Epithelial cell of prostate (primary cell): Measurements from ENCODE around the gene SLC39A8.
A peak's percentile ranks its signal among the peaks of the same experiment; 100 is the strongest.
"Not testable (repeated sequence)": the region's sequence is repeated elsewhere in the genome, so short reads cannot be mapped to it uniquely, and the experiment has no call there.

Experiments
- DNase-seq: peaks from one replicate; pipeline ENCODE4 v3.0.0-alpha.2; 2011; ENCODE audit warnings: low read depth, low spot score
- H3K27ac ChIP-seq: fragments of 450-650 bp; 2 replicates; pipeline ENCODE4 v1.5.1; 2017; ENCODE audit warnings: mild to moderate bottlenecking

SLC39A8 gene

DNA sequence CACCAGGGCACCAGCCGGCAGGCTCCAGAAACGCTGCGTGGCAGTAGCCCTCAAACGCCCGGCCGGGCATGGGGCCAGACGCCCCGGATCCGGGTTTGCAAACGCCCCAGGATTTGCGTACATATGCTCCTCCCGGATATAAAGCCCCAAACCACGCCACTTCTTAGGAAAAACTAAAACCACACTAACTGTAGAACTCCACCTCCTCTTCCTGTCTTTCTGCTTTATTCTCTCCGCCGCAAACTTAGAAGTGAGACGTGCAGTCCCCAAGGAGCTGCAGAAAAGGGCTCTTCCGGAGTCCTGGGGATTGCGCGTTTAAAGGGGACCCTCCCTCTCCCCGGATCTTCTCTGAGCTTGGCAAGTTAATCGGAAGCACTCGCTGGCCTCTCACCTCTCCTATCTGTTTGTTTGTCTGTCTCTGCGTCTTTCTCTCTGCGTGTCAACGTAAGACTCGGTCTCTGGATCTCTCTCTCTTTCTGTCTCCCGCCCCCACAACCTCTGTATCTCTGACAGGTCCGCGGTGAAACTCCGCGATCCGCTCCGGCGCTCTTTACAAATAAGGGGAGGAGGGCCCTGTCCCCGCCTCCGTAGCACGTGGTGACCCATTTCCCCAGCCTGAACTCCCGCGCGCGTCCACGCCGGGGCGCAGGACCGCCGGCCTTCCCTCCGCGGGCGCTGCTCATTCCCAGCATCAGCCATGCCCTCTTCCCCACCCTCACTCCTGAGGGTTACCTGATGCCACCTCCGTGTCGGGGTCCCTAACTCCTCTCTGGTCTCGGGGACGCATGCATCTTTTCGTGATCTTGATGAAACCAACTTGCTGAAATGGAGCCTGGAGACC lies at the start of gene SLC39A8:
SLC39A8 (minus strand) TSS at position 529 of the 841 bp plus-strand sequence. CDS start 820 bp downstream, outside the sequence.
- peak within 1 kb of the TSS; percentile 15 for H3K27ac ChIP-seq
- peak; percentile 33 for DNase-seq

DNA sequence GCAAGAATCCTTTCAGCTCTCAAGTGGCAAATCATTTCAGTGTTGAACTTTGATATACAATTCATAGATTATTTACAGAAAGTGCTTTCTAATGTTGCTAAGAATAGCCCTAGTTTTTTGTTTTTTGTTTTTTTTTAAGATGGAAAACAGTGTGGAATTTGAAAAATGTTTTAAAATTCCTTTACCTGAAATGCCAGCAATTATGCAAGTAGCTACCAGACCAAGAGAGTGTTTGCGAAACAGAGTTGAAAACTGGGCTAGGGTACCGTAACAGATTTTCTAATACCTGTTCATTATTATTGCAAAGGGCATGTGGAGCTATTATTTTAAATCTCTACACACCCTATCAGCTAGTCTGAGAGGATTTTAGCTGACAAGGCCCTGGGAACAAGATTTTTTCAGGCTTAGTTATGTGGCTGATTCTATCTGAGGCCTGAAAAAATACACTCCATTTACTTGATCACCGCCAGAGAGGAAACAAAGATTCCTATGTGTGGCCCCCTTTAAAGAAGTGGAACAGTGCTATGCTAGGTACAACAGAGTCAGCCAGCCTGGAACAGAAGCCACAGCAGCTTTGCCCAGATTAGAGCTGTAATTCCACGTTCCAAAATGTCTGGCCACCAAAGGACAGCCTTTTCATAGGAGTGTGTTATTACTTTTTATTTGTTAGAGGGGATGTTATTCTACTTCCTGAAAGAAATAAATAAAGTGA lies 46.9 kb upstream of the SLC39A8 start:
- no peak overlapping the region for H3K27ac ChIP-seq
- DNase-seq = no peak

DNA sequence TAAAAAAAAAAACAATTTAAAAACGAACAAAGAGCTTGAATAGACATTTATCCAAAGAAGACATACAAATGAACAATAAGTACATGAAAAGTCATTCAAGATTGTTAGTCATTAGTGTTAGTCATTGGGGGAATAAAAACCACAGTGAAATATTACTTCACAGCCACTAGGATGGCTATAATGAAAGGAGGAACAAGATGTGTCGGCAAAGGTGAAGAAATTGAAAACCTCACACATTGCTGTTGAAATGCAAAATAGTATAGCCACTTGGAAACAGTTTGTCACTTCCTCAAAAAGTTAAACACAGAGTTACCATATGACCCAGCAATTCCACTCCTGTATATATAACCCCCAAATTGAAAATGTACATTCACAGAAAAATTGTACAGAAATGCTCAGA lies 45.2 kb upstream of the SLC39A8 start:
- H3K27ac ChIP-seq = peak overlapping the region; percentile 2
- peak; percentile 57 for DNase-seq

DNA sequence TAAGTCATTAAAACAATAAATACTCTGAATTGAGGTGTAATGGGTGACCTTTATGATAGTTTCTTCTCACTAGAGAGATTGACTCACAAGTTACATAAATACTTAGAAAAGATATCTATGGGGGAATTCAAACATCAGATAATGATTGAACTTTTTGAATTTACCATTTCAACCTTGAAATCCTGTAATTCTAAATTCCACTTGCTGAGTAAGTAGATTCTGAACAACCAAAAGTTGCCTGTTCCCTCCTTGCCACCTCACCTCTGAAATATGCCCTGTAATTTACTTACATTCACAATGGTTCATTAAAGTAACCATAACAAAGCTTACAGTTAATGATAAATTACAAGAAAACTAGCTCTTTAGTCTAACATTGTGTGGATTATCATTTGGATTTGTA lies 43.3 kb upstream of the SLC39A8 start:
- no peak overlapping the region for H3K27ac ChIP-seq
- DNase-seq = no peak

DNA sequence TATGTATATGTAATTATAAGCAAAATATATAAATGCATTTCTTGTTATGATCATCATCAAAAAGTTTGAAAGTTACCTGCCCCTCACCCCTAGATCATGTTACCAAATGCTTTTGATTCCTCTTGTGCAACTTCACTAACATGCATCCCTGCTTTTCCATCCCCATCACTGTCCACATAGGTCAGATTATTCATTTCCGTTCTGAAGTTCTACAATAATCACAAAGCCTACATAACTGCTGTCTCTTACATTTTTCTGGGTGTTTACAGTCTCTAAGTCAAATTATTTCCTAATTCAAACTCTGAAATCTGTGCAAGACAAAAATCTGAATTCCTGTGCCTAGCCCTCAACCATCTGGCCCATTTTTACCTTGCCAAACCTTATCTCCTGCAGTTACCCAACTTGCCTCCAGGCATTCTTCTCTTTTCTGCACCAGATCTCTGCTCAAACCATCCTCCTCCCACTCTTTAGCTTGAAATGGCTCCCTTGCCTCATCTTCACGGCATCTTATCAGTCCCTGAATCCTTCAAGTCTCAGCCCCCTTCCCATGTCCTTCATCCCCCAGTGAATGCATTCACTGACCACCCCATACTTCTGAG lies 42.4 kb upstream of the SLC39A8 start:
- no peak for DNase-seq
- no peak overlapping the region for H3K27ac ChIP-seq

DNA sequence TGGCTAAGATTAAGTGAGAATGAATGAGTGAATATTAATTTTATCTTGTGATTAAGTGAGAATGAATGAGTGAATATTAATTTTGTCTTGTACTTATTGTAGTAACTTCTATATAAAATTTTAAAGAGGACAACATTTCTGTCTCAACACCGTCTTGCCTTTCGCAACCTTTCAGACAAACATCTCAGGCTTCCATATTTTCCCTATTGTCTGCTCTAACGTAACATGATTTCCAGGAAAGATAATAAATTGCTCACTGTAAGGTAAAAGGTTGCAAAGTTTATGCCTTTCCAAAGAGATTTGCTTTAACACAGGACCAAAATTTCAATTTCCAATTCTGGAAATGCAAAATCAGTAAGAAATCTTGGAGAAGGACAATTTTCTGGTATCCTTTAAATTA lies 41.7 kb upstream of the SLC39A8 start:
- no peak overlapping the region for H3K27ac ChIP-seq
- no peak for DNase-seq

DNA sequence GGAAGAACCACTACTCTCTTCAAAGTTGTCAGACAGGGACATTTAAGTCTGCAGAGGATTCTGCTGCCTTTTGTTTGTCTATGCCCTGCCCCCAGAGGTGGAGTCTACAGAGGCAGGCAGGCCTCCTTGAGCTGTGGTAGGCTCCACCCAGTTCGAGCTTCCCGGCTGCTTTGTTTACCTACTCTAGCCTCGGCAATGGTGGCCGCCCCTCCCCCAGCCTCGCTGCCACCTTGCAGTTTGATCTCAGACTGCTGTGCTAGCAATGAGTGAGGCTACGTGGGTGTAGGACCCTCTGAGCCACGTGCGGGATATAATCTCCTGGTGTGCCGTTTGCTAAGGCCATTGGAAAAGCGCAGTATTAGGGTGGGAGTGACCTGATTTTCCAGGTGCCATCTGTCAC lies 35.0 kb upstream of the SLC39A8 start:
- not testable (repeated sequence) for DNase-seq, H3K27ac ChIP-seq

DNA sequence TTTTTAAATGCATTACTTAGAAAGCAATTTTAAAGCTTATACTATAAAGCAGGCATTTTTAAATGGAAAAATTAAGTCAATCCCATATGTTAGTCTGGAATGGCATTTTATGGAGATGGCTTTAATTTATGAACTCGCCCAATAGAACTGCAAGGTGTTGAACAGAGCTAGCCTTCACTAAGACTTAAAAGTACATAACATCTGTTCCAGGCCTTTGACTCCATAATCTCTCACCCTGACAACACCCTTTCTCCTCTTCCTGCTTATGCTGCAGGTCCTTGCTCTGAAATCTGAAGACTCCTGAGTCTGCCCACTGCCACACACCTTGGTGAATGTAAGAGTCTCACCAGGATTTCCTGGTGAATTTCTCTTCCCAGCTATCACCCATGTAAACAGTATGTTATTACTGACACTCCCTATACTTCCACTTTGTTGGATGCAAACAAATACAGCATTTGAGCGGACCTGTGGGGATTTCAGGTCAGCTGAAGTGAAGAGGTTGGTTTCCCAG lies 17.7 kb upstream of the SLC39A8 start:
- H3K27ac ChIP-seq = no peak overlapping the region
- DNase-seq = no peak

DNA sequence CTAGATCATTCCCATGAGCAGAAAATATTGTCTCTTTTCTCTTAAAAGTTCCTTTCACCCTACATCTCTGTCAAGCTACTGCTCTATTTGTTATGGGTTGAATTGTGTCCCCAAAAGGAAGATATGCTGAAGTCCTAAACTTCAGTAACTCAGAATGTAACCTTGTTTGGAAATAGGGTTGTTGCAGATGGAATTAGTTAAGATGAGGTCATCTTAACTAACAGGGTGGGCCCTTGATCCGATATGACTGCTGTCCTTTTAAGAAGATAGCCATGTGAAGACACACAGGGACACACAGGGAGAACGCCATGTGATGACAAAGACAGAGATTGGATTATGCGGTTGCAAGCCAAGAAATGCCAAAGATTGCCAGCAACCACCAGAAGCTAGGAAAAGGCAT lies 12.8 kb upstream of the SLC39A8 start:
- no peak for DNase-seq

DNA sequence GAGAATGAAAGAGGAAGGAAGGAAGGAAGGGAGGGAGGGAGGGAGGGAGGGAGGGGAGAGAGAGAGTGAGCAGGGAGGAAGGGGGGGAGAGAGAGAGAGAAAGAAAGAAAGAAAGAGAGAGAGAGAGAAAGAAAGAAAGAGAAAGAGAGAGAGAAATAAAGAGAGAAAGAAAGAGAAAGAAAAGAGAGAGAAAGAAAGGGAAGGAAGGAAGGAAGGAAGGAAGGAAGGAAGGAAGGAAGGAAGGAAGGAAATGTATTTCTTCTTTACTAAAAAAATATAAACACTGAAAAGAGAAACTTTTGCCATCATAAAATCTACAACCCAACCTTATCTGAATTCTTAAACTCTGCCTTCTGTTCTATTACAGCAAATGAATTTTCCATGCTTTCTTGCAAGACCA lies 12.4 kb upstream of the SLC39A8 start:
- not testable (repeated sequence) for DNase-seq, H3K27ac ChIP-seq

More for the DNA sequence above, 12.8 kb upstream of the SLC39A8 start:
- no peak overlapping the region for H3K27ac ChIP-seq

DNA sequence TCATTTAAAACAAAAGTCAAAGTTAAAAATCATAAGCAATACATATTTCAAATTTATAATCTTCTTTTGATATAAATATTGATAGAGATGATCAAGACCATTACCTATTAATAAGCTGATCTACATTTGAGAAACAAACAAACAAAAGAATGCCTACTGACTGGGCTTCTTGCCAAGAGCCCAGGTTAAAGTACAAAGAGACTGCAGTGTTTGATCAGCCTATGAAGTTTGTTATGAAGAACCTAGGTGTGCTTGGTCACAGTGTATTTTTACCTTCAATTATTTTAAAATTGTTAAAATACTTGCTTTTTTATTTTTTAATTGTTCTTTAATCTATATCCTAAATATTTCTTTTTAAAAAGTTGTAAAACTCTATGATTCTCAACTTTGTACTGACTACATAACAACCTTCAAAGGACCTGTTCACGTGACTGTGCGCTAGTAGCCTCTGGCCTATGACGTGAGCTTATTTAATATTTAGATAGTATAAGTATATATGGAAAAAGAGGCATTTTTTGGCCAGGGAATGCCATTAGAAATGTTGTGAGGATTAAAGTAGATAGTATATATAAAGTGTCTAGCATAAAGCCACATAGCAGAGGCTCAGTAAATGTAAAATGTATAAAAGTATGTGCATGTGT lies 11.4 kb upstream of the SLC39A8 start:
- DNase-seq = no peak
- no peak overlapping the region for H3K27ac ChIP-seq

DNA sequence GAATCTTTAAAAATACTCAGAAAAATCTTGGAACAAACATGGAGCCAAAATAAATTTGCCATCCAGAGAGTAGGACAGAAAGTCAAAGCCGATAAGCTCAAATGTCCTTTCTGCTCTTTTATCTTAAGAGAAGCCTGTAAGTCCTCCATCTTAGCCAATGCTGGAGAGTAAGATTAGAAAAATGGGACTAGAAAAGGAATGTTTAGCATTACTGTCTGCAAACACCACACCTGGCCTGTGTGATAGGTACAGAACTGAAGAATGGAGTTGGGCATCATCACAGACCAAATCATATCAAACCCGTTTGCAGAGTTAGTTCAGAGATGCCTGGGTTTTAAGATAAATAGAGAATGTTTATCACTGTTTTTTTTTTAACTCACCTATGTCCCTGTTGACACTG lies 10.5 kb upstream of the SLC39A8 start:
- no peak overlapping the region for H3K27ac ChIP-seq
- no peak for DNase-seq

DNA sequence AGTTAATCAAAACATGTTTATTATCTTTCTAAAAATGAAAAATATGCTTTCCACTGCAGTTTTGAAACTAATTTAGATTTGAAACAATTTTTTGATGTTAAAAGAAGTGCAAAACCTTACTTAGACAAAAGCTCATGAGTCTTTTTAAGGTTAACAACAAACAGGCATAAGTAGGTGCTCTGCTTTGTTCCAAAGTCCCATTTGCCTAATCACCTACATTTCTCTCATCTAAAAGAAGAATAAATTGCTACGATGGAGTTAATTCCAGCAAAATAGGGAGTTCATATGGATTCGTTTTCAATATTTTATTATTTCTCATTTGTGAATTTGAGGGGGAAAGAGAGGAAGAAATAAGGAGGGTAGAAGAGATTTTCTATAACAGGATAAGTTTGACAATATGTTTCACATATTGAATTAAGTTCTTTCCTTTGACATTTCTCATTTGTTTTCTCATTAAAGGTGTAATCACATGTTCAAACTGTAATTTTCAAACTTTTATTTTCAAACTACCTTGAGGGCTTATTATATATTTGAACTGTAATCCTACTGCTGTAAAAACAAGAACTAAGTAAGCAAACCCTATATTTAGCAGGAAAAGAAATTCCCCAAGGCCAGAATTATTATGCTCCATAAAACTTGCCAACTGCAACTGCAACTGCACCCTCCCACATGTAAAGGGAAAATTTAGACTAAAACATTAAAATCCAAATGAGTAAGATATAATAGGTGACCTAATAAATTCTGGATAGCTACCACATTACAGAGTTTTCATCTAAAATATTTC lies 9.6 kb upstream of the SLC39A8 start:
- no peak for DNase-seq

DNA sequence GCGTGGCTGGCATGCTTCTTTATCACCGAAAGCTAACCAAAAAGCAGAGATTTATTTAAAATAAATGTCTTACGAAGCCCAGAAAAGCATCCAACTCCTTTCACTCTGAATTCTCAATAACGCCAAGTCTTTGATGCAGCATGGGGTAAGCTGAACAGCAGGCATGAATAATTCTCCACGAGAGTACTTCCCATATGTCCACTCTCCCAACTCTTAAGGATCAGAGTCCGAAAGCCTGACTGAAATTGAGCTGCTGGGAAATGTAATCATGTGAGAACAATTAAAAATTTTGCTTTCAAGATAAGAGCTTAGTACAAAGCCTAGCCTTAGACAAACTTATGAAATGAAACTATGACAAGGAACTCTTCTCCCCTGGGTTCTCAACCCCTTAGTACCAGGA lies 7.5 kb upstream of the SLC39A8 start:
- no peak overlapping the region for H3K27ac ChIP-seq
- no peak for DNase-seq

More for the DNA sequence above, 9.6 kb upstream of the SLC39A8 start:
- H3K27ac ChIP-seq = no peak overlapping the region

DNA sequence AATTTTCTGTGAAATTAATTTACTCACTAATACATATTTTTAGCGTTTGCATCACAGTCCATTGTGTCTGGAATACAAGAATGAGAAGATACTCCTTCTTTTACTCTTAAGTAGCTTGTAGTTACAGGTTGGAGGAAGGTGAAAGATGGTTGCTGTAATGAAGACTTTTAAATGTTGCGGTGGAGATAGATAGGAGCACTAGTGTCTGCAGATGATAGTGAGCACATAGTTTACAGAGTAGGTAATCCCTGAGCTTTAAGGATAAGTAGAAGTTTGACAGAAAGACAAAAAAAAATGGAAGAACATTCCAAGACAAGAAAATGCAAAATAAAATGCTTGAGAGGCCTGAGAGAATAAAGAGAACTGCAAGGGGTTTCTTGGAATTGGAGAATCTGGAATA lies 5.4 kb upstream of the SLC39A8 start:
- no peak for DNase-seq
- no peak overlapping the region for H3K27ac ChIP-seq

DNA sequence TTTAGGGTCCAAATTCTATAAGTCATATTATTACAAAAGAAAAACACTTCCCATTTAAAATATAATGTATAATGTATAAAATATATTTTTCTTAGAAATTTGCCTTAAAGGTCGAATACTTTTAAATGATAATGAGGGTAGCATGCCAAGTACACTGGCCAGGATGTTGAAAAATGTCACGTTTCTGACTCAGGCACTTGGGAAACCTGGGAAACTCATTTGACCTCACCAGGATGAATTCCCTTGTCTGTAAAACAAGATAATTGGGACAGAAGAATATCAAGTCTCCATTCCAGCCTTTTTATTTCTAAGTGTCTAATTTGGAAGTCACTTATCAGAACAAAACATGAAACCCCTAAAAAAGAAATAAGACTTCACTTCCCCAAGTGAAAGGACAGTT lies 3.4 kb upstream of the SLC39A8 start:
- no peak for DNase-seq
- H3K27ac ChIP-seq = no peak overlapping the region

DNA sequence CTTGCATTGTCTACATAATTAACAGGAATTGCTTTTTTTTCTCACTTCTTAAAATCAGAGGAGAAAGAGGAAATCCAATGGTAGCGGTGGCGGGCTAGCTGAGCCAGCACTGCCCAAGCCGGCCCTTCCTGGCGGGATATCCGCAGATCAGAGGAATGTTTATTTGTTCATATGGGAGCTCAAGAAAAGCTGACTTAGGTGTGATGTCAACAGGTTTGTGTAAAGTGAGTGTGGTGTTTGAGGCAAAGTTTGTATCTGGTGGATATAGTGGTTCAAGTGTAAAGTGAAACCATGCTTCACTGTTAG lies 466 bp upstream of the SLC39A8 start:
- H3K27ac ChIP-seq = no peak overlapping the region
- DNase-seq = no peak

DNA sequence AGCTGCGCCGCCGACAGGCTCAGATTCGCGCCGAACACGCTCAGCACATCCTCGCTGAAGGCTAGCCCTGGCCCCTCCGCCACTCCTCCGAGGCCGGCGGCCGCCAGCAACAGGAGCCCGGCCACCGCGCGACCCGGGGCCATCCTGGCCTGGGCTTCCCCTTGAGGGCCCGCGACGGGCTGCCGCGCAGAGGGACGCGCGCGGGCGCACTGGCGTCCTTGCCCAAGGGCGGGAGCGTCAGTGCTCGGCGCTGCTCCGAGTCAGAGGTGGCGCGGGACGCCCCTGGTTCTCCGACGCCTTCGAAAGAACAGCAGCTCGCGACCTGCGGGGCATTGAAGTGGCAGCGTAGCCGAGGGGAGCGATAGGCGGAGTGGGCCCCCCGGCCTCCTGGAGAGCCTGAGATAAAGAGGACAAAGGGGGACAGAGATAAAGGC lies 745 bp downstream of the SLC39A8 start:
- DNase-seq = no peak
- peak overlapping the region; percentile 15 for H3K27ac ChIP-seq

DNA sequence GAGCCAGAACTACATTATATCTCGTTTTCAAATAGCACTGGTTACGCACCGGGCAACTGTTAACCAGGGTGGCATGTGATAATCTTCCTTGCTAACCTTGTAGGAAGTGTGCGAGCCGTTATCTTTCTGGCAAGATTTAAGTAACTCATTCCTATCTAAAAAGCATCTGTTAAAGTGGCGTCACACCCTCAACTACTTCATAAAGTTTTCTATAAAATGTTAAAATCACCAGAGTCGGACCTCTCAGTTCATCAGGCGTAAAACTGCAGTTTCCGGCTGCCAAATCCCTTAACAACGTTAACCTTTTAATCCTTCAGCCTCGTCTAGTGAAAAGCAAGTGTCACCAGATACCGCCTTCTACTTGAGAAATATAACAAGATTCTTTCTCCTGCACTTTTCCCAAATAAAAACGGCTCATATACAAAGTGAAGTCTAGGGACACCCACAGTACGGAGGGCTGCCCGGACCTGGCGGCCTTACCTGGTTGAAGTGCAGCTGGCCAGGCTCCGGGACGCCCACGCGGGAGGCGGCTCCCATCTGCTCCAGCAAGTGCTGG lies 1.2 kb downstream of the SLC39A8 start:
- no peak for DNase-seq
- H3K27ac ChIP-seq = peak overlapping the region; percentile 15
